ENCODE measurements around the gene TMEM86B.

DNA sequence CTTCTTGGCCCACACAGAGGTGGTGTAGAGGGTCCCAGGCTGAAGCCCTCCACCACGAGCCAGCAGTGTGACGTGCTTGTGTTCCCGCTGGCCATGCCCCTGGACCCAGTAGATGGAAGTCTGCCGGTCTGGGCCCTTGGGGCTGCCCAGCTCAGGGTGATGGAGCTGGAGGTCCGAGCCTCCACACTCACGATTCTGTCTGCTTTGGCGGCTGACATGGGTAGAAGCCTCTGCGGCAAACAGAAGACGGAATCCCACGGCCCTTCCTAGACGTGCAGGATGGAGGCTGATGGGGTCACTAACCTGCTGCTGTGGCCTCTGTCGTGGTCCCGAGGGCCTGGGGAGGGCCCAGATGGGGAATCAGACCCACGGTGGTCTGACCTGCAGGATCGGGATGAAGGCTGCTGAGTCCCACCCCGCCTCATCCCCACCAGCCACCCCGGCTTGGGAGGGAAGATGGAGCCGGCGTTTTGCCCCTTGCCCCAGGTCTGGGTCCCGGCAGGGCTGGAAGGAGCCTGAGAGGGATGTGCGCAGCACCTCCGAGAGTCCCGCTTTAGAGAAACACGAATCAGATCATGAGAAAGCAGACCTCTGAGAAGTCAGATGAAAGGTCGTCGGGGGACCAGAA lies 4.4 kb downstream of the TMEM86B start:
- TF ChIP-seq, protein P1, sequence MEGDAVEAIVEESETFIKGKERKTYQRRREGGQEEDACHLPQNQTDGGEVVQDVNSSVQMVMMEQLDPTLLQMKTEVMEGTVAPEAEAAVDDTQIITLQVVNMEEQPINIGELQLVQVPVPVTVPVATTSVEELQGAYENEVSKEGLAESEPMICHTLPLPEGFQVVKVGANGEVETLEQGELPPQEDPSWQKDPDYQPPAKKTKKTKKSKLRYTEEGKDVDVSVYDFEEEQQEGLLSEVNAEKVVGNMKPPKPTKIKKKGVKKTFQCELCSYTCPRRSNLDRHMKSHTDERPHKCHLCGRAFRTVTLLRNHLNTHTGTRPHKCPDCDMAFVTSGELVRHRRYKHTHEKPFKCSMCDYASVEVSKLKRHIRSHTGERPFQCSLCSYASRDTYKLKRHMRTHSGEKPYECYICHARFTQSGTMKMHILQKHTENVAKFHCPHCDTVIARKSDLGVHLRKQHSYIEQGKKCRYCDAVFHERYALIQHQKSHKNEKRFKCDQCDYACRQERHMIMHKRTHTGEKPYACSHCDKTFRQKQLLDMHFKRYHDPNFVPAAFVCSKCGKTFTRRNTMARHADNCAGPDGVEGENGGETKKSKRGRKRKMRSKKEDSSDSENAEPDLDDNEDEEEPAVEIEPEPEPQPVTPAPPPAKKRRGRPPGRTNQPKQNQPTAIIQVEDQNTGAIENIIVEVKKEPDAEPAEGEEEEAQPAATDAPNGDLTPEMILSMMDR (IDR thresholded peaks at IDR 0.05; ENCODE audit: insufficient read depth, low read depth, low read length) = no peak
- TF ChIP-seq EZH2 (IDR thresholded peaks at IDR 0.05; ENCODE audit: insufficient read depth, low read length) = no peak
